ENCODE measurements around the gene NFE2L2. TPM values are rescaled to one million over a fixed set of nuclear protein-coding genes. Genes with fewer than 3 reads are reported as not detected.
"Not testable (repeated sequence)": the region's sequence is repeated elsewhere in the genome, so short reads cannot be mapped to it uniquely, and the experiment has no call there.

NFE2L2 gene
- total RNA-seq, 1 experiment from 2014 or later = 30.8 TPM

- no peak for DNase-seq (ENCODE audit: low spot score)
These were observed 25.5 kb downstream of the NFE2L2 start for GRCh38 chr2:177239053-177239452.

DNA sequence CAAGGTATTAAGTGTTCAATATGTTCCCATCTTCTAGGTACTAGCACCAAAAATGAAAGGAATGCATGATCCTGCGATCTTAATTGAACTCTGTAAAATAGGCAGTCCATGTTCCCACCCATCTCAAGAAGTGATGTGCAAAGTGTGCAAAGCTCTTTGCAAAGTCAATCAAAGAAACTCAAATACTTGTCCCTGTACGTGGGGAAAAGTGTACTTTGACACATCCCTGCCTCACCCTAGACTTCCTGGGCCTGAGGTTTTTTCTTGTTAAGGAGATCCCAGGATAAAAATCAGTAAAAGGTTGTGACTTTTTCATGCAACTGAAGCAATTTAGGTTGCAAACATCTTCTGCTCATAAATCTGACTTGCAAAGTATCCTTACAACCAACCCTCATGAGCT is 26.6 kb downstream of the NFE2L2 start:
- no peak for DNase-seq (ENCODE audit: low spot score)

GRCh38 chr2:177235855-177236437 is 28.6 kb downstream of the NFE2L2 start:
- DNase-seq (ENCODE audit: low spot score) = no peak

GRCh38 chr2:177234267-177234666 is 30.3 kb downstream of the NFE2L2 start:
- DNase-seq (ENCODE audit: low spot score) = no peak

DNA sequence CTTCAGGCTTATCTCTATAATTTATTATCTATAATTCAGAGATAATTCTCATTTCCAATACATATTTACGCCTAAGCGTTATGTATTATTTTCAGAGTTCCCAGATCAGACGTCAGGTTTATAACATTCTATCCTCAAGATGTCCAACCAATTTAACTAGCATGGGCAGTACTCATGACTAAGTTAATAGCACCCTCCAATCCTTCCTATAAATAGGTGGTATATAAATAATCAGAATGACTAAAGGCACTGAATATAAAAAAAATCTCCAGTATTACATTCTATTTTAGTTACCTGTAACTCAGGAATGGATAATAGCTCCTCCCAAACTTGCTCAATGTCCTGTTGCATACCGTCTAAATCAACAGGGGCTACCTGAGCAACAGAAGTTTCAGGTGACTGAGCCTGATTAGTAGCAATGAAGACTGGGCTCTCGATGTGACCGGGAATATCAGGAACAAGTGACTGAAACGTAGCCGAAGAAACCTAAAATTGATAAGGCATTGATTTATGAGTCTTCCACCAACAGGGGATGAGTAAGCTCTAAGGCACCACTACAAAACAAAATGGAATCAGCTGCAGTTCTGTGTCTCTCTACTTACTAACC is 32.3 kb downstream of the NFE2L2 start:
- DNase-seq (ENCODE audit: low spot score) = no peak

DNA sequence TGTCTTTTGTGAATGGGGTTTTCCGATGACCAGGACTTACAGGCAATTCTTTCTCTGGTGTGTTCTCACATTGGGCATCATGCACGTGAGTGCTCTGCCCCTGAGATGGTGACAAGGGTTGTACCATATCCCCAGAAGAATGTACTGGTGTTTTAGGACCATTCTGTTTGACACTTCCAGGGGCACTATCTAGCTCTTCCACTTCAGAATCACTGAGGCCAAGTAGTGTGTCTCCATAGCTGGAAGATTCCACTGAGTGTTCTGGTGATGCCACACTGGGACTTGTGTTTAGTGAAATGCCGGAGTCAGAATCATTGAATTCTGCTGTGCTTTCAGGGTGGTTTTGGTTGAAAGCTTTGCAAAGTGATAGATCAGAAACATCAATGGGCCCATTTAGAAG is 33.3 kb downstream of the NFE2L2 start:
- DNase-seq (ENCODE audit: low spot score) = no peak

- DNase-seq (ENCODE audit: low spot score) = no peak
These were observed 34.9 kb downstream of the NFE2L2 start for GRCh38 chr2:177229442-177230242.

DNA sequence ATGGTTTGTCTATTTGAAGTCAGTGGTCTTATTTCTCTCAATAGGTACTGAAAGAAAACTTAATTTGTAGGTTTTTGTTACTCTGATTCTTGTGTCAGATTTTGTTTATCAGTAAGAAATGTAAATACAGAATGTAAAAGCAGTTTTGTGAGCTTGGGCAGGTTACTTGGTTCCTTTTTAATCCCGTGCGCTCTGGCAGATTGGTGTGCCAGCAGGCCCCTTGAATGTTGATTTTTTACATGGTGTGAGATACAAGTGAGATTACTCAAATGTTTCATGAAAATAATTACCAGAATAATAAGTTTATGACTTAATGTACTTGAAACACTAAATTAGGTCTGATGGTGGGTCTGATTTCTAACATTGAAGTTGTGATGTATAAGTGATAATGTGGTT is 38.6 kb downstream of the NFE2L2 start:
- DNase-seq (ENCODE audit: low spot score) = no peak

DNA sequence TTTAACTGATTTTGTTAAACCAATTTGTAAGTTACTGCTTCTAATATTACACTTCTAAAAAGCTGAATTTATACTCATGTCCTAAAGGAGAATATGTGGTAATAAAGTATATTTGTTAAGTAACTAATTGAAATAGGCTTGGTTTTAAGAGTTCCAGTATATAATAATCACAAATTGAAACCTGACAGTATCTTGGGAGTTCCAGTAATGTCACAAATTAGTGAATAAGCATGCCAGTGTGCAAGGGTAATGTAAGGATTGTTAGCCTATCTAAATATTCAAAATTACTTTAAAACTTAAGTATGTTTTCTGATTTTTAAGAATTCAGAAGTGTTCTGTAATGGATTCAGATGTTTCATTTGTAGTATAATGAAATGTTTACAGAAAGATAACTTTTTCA is 41.1 kb downstream of the NFE2L2 start:
- DNase-seq (ENCODE audit: low spot score) = not testable (repeated sequence)

- DNase-seq (ENCODE audit: low spot score) = no peak
These were observed 42.6 kb downstream of the NFE2L2 start for GRCh38 chr2:177221970-177222369.

DNA sequence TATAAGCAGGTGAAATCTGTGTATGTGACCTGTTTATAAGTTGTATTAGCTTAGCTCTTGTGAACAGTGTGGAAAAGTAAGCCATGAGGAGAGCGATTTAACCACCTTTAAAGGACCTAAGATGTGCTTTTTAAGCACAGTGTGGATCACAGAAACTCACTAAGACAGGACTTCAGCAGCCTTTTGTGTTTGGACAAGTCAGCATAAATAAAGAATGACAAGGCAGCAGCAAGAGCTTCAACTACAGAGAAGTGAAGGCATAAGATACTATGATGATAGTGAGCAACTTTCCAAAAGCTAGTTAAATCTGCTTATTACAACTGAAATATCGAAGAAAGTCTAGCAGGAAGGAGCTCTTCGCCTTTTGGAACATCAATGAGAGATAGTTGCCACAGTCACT is 43.0 kb downstream of the NFE2L2 start:
- no peak for DNase-seq (ENCODE audit: low spot score)

GRCh38 chr2:177219787-177220186 is 44.7 kb downstream of the NFE2L2 start:
- DNase-seq (ENCODE audit: low spot score) = not testable (repeated sequence)

DNA sequence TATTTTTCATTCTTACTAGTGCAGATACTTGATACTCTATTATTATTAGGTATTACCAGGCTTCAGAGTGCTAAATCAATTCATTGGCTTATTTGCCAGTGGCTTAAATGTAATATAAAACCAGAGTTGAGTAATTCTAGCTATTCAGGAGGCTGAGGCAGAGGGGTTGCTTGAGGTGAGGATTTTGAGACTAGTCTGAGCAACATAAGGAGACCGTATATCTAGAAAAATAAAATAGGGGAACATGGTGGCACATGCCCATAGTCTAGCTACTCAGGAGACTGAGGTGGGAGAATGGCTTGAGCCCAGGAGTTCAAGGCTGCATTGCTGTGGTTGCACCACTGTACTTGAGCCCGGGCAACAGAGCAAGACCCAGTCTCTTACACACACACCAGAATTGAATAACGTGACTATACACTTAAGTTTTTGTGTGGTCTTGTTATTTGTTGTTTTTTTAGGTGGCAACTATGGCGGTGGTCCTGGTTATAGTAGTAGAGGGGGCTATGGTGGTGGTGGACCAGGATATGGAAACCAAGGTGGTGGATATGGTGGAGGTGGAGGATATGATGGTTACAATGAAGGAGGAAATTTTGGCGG is 47.2 kb downstream of the NFE2L2 start:
- DNase-seq (ENCODE audit: low spot score) = no peak

DNA sequence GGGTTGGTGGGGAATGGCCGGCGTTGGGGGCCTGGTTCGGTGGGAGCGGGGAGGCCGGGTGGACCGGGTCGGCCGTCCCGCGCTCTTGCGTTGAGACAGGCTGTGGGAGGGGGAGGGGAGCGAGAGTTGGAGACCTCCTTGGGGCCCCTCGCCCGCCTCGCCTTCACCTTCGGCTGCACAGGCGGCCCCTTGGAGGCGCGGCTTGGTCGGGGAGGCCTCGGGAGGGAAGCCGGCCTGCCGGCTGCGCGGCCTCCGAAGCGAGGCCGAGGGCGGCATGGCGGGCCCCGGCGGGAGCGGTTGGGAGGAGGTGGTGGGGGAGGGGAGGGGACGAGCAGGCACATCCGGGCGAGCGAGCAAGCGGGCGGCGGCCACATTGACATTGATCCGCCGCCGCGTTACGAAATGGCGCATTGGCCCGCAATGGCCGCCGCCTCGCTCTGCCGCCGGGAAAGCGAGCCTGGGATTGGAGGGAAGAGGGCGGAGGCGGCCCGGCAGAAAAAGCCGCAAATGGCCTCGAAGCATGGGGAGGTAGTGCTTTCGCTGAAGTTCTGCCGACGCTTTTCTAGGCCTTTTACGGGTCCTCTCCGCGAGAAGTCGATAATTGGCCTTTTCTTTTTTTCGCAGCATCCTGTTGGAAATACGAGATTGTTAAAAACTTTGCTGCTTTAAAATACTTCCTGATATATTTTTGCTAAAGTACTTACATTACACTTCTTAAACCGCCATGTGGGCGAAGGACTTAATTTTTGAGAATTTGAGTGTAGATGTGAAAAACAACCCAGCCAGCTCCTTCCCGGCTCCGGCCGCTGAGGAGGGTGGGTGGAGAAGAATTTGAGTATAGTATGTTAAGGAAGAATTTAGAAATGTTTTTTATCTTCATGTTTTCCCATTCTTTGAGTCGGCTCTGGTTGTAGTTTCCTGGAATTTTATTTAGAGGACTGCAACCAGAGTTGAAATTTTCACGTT is 51.4 kb downstream of the NFE2L2 start:
- DNase-seq (ENCODE audit: low spot score) = peak; percentile 89

- DNase-seq (ENCODE audit: low spot score) = peak; percentile 98
These were observed 52.2 kb downstream of the NFE2L2 start, which contains the start of gene HNRNPA3 for GRCh38 chr2:177212106-177212890. HNRNPA3 (plus strand) TSS chr2:177212794; CDS start chr2:177212800, 6 bp downstream.

GRCh38 chr2:177211576-177212105 is 52.9 kb downstream of the NFE2L2 start:
- peak; percentile 39 for DNase-seq (ENCODE audit: low spot score)

DNA sequence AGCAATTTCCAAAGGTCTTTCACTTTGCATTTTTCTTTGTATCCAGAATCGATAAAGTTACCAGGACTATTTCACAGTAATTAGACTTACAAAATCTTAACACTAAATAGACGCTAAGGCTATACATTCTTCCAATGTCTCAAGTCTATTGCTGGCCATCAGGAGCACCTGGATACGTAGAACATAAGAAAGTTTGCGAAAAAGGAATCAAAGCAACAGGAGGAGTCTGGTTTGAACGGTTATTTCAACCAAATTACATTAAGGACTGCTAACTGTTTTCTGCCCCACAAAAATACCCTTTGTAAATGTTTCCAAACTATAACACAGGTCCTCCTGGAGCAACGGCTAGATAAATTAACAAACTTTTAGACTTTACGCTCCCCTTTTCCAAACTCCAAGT is 53.4 kb downstream of the NFE2L2 start:
- no peak for DNase-seq (ENCODE audit: low spot score)

GRCh38 chr2:177207101-177207500 is 57.4 kb downstream of the NFE2L2 start:
- DNase-seq (ENCODE audit: low spot score) = no peak

- DNase-seq (ENCODE audit: low spot score) = no peak
These were observed 60.1 kb downstream of the NFE2L2 start for GRCh38 chr2:177204417-177204816.

- no peak for DNase-seq (ENCODE audit: low spot score)
These were observed 62.6 kb downstream of the NFE2L2 start for GRCh38 chr2:177201919-177202346.
